Fibroblast of lung (primary cell): ENCODE results near the gene ASTL. TPM values are rescaled to one million over a fixed set of nuclear protein-coding genes. Genes with fewer than 3 reads are reported as not detected.

ENCODE experiments used
- DNase-seq, 2 donors: peaks; one replicate each; pipeline versions ENCODE4 v3.0.0 to v3.0.0-alpha.2; 2010; ENCODE audit warnings: low read depth in 2 of 2
- H2AFZ ChIP-seq: 2 replicates; pipeline ENCODE4 v1.5.1; 2012; ENCODE audit warnings: low read length, control low read depth, inconsistent platforms
- H3K27ac ChIP-seq: 2 replicates; pipeline ENCODE4 v1.5.1; 2011; ENCODE audit warnings: low read length, control low read depth; ENCODE audit not compliant: insufficient read depth
- H3K27me3 ChIP-seq: 2 replicates; pipeline ENCODE4 v1.5.1; 2011; ENCODE audit warnings: mild to moderate bottlenecking, low read length; ENCODE audit not compliant: control insufficient read depth, insufficient read depth
- H3K36me3 ChIP-seq: 2 replicates; pipeline ENCODE4 v1.5.1; 2011; ENCODE audit warnings: low read length; ENCODE audit not compliant: control insufficient read depth, insufficient read depth
- H3K4me1 ChIP-seq: 2 replicates; pipeline ENCODE4 v1.5.1; 2011; ENCODE audit warnings: low read length; ENCODE audit not compliant: control insufficient read depth, insufficient read depth; ENCODE audit errors: extremely low read depth
- H3K4me2 ChIP-seq: 2 replicates; pipeline ENCODE4 v1.5.1; 2011; ENCODE audit warnings: low read length, control low read depth; ENCODE audit not compliant: insufficient read depth; ENCODE audit errors: extremely low read depth
- H3K4me3 ChIP-seq, 4 experiments: fragments of 200-600 bp in 1 of 4; sonication (generic) in 1 of 4; replicated peaks in 1 of 4; 2 replicates each; pipeline ENCODE4 v1.5.1; 2011 to 2016; ENCODE audit warnings: low read length in 4 of 4, low read depth in 3 of 4, mild to moderate bottlenecking in 3 of 4, control low read depth in 2 of 4, inconsistent platforms in 1 of 4, mixed read lengths in 1 of 4; ENCODE audit not compliant: insufficient read depth in 1 of 4; ENCODE audit errors: control extremely low read depth in 1 of 4
- H3K79me2 ChIP-seq: 2 replicates; pipeline ENCODE4 v1.5.1; 2012; ENCODE audit warnings: mild to moderate bottlenecking, low read length, inconsistent platforms; ENCODE audit not compliant: control insufficient read depth, insufficient read depth
- H3K9ac ChIP-seq: 2 replicates; pipeline ENCODE4 v1.5.1; 2011; ENCODE audit warnings: mild to moderate bottlenecking, low read length, control low read depth; ENCODE audit not compliant: insufficient read depth
- H3K9me3 ChIP-seq: 2 replicates; pipeline ENCODE4 v1.5.1; 2012; ENCODE audit warnings: low read depth, low read length; ENCODE audit not compliant: control insufficient read depth, insufficient read depth
- H4K20me1 ChIP-seq: 2 replicates; pipeline ENCODE4 v1.5.1; 2011; ENCODE audit warnings: low read length; ENCODE audit not compliant: control insufficient read depth, insufficient read depth; ENCODE audit errors: extremely low read depth
- EZH2 ChIP-seq: IDR thresholded peaks from 2 replicates; pipeline ENCODE4 v1.5.1; 2012; ENCODE audit warnings: low read length, control low read depth, mild to moderate bottlenecking; ENCODE audit errors: missing control alignments
- polyA plus RNA-seq, 2 donors: library from polyadenylated mRNA; depleted of rRNA in 1 of 2; stranded (reverse) in 1 of 2; unstranded in 1 of 2; fragments of >200 nt; gene quantifications; 2 replicates each; pipeline ENCODE4 v1.2.1, GENCODE V29; 2011 to 2012; ENCODE audit warnings: missing spikeins in 1 of 2
- total RNA-seq: library from RNA; depleted of rRNA; stranded (reverse); fragments of >200 nt; gene quantifications from 2 replicates; pipeline ENCODE4 v1.2.1, GENCODE V29; 2014
- TF ChIP-seq, protein P1 (sequence below), 2 donors: IDR thresholded peaks in 1 of 2; conservative IDR thresholded peaks in 1 of 2; 1 replicate in 1 of 2; 2 replicates in 1 of 2; pipeline ENCODE4 v1.5.1; 2011 to 2012; ENCODE audit warnings: low read length in 2 of 2, control low read depth in 1 of 2, inconsistent platforms in 1 of 2, low read depth in 1 of 2, mild to moderate bottlenecking in 1 of 2

Gene ASTL
- total and polyA plus RNA-seq, 2 donors (not counting 1 experiment from before 2014, with no cell fraction given), result not detected

DNA sequence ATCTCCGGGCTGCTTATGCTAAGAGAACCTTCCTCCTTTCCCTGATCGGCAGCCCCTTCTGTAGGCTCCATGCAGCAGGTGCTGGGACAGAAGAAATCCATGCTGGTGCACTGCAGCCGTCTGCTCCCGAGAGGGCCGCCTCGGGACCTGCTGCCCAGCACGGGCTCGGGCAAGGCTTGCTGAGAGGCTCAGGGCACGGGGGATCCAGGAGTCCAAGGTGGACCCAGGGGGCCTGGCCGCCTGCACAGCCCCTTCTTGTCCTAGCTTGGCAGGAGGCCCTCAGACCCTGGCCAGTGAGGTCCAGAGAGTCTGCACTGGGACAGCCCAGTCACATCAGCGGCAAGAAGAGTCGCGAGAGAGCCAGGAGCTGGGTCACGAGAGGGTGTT lies 20.2 kb upstream of the ASTL start:
- H4K20me1 ChIP-seq, result no peaks in the 10 kb centered on the region
- no peaks in the 10 kb centered on the region for H3K9me3 ChIP-seq
- H3K4me1 ChIP-seq, result no peaks in the 10 kb centered on the region
- peaks cover 7% of the 10 kb centered on the region for H3K27me3 ChIP-seq
- no peak overlapping the region for H2AFZ ChIP-seq
- TF ChIP-seq, protein P1, sequence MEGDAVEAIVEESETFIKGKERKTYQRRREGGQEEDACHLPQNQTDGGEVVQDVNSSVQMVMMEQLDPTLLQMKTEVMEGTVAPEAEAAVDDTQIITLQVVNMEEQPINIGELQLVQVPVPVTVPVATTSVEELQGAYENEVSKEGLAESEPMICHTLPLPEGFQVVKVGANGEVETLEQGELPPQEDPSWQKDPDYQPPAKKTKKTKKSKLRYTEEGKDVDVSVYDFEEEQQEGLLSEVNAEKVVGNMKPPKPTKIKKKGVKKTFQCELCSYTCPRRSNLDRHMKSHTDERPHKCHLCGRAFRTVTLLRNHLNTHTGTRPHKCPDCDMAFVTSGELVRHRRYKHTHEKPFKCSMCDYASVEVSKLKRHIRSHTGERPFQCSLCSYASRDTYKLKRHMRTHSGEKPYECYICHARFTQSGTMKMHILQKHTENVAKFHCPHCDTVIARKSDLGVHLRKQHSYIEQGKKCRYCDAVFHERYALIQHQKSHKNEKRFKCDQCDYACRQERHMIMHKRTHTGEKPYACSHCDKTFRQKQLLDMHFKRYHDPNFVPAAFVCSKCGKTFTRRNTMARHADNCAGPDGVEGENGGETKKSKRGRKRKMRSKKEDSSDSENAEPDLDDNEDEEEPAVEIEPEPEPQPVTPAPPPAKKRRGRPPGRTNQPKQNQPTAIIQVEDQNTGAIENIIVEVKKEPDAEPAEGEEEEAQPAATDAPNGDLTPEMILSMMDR (conservative IDR thresholded peaks at IDR 0.05 in 1 of 2, IDR thresholded peaks at IDR 0.05 in 1 of 2; ENCODE audit: low read depth in 1 of 2, low read length in 2 of 2), result no peak
- no peak for TF ChIP-seq EZH2
- H3K36me3 ChIP-seq, result no peaks in the 10 kb centered on the region
- H3K27ac ChIP-seq, result no peak overlapping the region
- H3K4me3 ChIP-seq, result no peak overlapping the region
- no peak for DNase-seq
- no peak overlapping the region for H3K9ac ChIP-seq
- no peaks in the 10 kb centered on the region for H3K79me2 ChIP-seq
- H3K4me2 ChIP-seq, result no peak overlapping the region

DNA sequence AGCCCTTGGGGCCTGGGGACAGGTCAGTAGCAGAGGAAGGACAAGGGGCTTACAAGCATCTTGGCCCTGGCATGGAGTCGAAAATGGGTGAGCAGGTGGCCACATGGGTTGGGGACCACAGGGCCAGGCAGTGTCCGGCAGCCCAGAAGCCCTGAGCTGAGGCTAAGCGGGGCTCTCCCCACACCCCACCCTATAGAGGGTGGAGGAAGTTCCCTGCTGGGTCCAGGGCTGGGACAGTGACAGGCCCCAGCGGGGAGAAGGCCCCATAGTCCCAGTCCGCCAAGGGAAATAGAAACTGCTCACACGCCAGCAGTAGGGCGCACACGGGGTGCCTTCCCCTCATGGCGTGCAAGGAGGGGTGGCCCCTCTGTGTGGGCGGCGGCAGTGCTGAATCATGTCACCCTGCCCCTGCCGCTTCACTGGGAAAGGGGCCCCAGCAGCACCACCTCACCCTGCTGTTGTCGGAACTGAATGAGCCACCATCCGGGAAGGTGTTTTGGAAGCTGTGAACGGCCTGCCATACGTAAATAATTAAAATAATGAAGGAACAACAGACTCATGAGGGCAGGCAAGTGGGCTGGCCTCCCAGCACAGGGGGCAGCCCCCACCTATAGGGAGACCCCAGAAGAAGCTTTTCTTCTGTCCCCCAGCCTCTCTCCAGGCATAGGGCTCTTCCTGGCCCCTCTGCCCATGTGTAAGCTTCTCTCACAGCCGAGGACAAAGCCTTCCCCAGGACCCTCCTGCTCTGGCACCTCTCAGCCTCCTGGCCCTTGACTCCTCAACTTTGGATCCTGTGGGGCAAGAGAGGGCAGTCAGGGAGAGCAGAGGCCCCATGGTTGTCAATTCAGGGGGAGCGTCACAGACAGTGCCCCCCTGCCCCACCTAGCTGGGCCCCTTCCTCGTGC lies 19.6 kb upstream of the ASTL start:
- no peaks in the 10 kb centered on the region for H3K4me1 ChIP-seq
- no peaks in the 10 kb centered on the region for H4K20me1 ChIP-seq
- no peak overlapping the region for H3K4me2 ChIP-seq
- H3K36me3 ChIP-seq, result no peaks in the 10 kb centered on the region
- peak in 1 of 2 donors; percentile 17 for DNase-seq
- no peak overlapping the region for H3K9ac ChIP-seq
- no peaks in the 10 kb centered on the region for H3K9me3 ChIP-seq
- H3K4me3 ChIP-seq, result no peak overlapping the region
- TF ChIP-seq, protein P1 (conservative IDR thresholded peaks at IDR 0.05 in 1 of 2, IDR thresholded peaks at IDR 0.05 in 1 of 2; ENCODE audit: low read depth in 1 of 2, low read length in 2 of 2), result no peak
- no peak for TF ChIP-seq EZH2
- no peaks in the 10 kb centered on the region for H3K79me2 ChIP-seq
- no peak overlapping the region for H2AFZ ChIP-seq
- peaks cover 7% of the 10 kb centered on the region for H3K27me3 ChIP-seq
- H3K27ac ChIP-seq, result no peak overlapping the region

DNA sequence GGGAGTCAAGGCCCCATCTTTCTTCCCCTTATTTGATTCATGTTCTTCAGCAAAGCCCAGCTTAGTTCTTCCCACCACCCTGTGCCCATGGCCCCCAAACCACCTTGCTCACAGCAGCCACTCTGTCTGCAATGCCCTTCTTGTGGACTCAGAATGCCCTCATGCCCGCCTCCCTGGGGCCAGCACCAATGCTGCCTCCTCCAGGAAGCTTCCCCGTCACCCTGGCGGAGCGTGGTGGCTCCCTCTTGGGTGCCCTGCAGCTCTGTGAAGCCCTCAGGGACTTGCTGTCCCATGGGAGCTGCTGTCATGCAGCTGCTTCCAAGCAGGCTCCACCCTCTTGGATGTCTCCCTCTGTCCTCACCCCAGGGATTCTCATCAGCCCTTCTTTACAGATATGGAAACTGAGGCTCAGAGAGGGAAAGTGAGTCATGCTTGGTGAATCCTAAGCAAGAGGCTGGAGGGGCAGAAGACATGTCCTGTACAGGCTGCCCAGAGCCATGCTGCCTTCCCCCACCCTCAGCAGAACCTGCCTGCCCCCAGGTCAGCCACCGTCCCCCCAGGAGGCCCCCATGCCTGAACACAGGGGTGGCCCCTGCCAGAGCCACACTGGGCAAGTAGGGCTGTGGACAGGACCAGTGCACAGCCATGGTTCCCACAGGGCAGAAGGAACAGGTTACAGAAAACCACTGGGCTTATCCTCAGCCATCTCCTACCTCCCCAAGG lies 18.8 kb upstream of the ASTL start:
- Histone ChIP-seq H3K4me1 (no peaks in the 10 kb centered on the region), H2AFZ (no peak overlapping the region), H3K9ac (no peak overlapping the region), H3K79me2 (no peaks in the 10 kb centered on the region), H3K27ac (no peak overlapping the region), H3K4me3 (no peak overlapping the region), H3K27me3 (peaks cover 7% of the 10 kb centered on the region), H4K20me1 (no peaks in the 10 kb centered on the region), H3K9me3 (no peaks in the 10 kb centered on the region), H3K36me3 (no peaks in the 10 kb centered on the region), H3K4me2 (no peak overlapping the region)
- DNase-seq, result no peak
- TF ChIP-seq, protein P1 (conservative IDR thresholded peaks at IDR 0.05 in 1 of 2, IDR thresholded peaks at IDR 0.05 in 1 of 2; ENCODE audit: low read depth in 1 of 2, low read length in 2 of 2), result no peak
- no peak for TF ChIP-seq EZH2
